ENCODE measurements around the gene PROCA1. TPM values are rescaled to one million over a fixed set of nuclear protein-coding genes. Genes with fewer than 3 reads are reported as not detected.

The PROCA1 gene
- total RNA-seq, 6 donors from 2014 or later: 1.2 to 11.5 (median 3.4) TPM

DNA sequence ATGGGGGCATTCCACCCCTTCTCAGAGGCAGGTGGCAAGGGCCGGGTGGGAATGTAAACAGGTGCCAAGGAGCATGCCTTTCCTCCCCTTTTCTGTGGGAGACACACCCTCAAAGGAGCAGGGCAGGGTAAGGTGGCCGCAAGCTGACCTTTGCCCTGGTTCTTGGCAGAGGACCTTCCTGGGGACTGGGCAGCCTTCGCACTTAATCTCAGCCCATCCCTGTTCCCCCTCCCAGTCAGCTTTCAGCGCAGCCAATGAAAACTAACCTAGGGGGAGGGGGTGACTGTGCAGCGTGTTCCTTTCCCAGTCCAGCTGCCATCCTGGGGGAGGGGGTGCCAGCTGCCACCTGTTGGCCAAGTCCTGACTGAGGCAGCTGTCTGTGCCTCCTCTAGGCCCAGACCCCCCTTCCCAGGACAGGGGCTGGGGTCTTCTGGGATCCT lies 34.9 kb upstream of the PROCA1 start:
- ATAC-seq (ENCODE audit: low FRiP score in 2 of 2): peak in 1 of 2 donors; percentile 69
- Histone ChIP-seq H3K4me3 (peak overlapping the region in 2 of 4 donors; percentile 89 to 91), H3K27ac (peak overlapping the region; percentile 92 to 98 (median 96)), H3K4me1 (peaks cover 54 to 90% (median 74%) of the 10 kb centered on the region in 4 donors), H3K36me3 (peaks cover 0 to 32% (median 21%) of the 10 kb centered on the region in 4 donors), H3K9me3 (no peaks in the 10 kb centered on the region), H3K27me3 (no peaks in the 10 kb centered on the region)
- no peak for TF ChIP-seq EP300 (IDR thresholded peaks at IDR 0.05)
- TF ChIP-seq POLR2A (IDR thresholded peaks at IDR 0.05): no peak
- TF ChIP-seq, protein P1, sequence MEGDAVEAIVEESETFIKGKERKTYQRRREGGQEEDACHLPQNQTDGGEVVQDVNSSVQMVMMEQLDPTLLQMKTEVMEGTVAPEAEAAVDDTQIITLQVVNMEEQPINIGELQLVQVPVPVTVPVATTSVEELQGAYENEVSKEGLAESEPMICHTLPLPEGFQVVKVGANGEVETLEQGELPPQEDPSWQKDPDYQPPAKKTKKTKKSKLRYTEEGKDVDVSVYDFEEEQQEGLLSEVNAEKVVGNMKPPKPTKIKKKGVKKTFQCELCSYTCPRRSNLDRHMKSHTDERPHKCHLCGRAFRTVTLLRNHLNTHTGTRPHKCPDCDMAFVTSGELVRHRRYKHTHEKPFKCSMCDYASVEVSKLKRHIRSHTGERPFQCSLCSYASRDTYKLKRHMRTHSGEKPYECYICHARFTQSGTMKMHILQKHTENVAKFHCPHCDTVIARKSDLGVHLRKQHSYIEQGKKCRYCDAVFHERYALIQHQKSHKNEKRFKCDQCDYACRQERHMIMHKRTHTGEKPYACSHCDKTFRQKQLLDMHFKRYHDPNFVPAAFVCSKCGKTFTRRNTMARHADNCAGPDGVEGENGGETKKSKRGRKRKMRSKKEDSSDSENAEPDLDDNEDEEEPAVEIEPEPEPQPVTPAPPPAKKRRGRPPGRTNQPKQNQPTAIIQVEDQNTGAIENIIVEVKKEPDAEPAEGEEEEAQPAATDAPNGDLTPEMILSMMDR (IDR thresholded peaks at IDR 0.05): no peak
- peak in 1 of 2 donors; percentile 5 for TF ChIP-seq POLR2AphosphoS5 (IDR thresholded peaks at IDR 0.05)
- DNase-seq: peak; percentile 33 to 90
- WGBS, 2 donors: 35% methylated on average over 5 of the region's 5 CpGs; no CpG with 5 or more reads in 1 of the 2 donors

DNA sequence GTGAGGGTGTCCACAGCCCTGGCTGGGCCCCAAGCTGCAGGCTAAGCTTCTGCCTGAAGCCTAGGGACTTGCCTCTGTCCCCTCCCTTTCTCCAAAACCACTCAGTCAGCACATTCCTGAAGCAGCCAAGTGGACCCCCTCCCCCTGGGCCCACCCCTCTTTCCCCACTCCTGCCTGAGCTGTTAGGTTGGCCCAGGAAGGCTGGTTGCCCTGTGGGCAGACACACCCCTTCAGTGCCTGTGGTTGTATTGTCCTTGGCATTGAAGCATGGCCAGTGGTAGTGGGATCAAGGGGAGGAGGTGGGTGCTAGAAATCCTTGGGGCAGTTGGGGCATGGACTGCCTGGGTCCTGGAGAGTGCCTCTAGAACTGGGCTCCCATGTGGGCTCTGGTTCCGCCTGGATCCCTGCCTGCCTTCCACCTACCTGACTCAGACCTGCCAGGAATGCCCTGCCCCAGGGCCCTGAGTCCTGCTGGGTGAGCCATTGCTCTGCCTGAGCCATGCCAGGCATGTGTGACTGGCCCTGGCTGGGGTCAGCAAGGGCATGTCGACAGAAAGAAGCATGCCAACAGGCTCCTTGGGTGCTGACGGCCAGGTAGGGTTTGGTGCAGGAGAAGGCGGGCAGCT lies 34.2 kb upstream of the PROCA1 start:
- no peaks in the 10 kb centered on the region for H3K27me3 ChIP-seq
- WGBS, 2 donors: 47% methylated on average over 4 of the region's 4 CpGs; no CpG with 5 or more reads in 1 of the 2 donors
- H3K27ac ChIP-seq: peak overlapping the region; percentile 92 to 98 (median 96)
- H3K9me3 ChIP-seq: no peaks in the 10 kb centered on the region
- TF ChIP-seq POLR2AphosphoS5 (IDR thresholded peaks at IDR 0.05) (peak in 1 of 2 donors; percentile 43), POLR2A (IDR thresholded peaks at IDR 0.05) (peak in 1 of 4 donors; percentile 33)
- TF ChIP-seq, protein P1 (IDR thresholded peaks at IDR 0.05): no peak
- ATAC-seq (ENCODE audit: low FRiP score in 2 of 2) (peak in 1 of 2 donors; percentile 1), DNase-seq (peak; percentile 56 to 73)
- peaks cover 54 to 96% (median 75%) of the 10 kb centered on the region in 4 donors for H3K4me1 ChIP-seq
- peaks cover 0 to 32% (median 21%) of the 10 kb centered on the region in 4 donors for H3K36me3 ChIP-seq
- peak overlapping the region; percentile 58 to 91 (median 88) for H3K4me3 ChIP-seq

DNA sequence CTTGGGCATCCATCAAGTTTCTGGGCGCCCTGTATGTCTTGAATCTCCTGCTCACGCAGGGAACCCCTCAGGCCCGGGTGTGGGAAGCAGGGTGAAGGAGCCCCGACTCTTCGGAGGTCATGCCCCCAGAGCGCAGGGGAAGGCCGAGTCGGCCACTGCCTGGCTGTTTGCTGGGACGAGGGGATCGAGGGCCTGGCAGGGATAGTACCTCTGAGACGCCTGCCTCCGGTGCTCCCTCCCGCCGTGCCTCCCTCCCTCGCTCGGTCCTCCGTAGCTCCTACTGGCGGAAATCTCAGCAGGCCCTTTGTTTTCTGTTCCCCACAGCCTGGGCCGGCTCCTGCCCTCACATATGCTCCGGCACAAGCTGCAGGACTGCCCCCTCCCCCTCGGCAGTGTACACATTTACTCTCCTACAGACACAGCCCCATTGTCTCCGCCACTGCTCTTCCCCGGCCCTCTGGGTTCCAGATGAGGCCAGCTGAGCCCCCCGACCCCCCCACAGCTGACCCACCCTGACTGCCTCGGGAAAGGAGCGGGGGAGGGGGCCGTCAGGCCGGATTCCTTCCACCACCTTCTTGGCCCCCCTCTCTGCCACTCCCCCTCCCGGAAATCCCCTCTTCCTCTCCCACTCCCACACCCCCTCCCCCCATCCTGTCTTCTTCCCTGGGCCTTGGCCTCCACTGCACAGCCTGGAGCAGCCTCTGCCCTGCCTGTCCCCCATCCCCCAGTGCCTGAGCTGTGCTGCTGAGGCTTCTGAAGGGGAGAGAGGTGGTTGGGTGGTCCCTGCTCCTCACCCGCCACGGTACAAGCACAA lies 33.5 kb upstream of the PROCA1 start:
- Histone ChIP-seq H3K4me1 (peaks cover 54 to 89% (median 72%) of the 10 kb centered on the region in 4 donors), H3K27me3 (no peaks in the 10 kb centered on the region), H3K4me3 (peak overlapping the region; percentile 58 to 91 (median 88)), H3K36me3 (peaks cover 0 to 26% (median 21%) of the 10 kb centered on the region in 4 donors), H3K9me3 (no peaks in the 10 kb centered on the region), H3K27ac (peak overlapping the region; percentile 92 to 98 (median 96))
- peak in 1 of 2 donors; percentile 2 for ATAC-seq (ENCODE audit: low FRiP score in 2 of 2)
- DNase-seq: peak in 1 of 2 donors; percentile 84
- TF ChIP-seq EP300 (IDR thresholded peaks at IDR 0.05) (no peak), POLR2AphosphoS5 (IDR thresholded peaks at IDR 0.05) (peak in 1 of 2 donors; percentile 18)
- WGBS, 2 donors: 4 to 7% methylated on average over 13 to 31 of the region's 31 CpGs

DNA sequence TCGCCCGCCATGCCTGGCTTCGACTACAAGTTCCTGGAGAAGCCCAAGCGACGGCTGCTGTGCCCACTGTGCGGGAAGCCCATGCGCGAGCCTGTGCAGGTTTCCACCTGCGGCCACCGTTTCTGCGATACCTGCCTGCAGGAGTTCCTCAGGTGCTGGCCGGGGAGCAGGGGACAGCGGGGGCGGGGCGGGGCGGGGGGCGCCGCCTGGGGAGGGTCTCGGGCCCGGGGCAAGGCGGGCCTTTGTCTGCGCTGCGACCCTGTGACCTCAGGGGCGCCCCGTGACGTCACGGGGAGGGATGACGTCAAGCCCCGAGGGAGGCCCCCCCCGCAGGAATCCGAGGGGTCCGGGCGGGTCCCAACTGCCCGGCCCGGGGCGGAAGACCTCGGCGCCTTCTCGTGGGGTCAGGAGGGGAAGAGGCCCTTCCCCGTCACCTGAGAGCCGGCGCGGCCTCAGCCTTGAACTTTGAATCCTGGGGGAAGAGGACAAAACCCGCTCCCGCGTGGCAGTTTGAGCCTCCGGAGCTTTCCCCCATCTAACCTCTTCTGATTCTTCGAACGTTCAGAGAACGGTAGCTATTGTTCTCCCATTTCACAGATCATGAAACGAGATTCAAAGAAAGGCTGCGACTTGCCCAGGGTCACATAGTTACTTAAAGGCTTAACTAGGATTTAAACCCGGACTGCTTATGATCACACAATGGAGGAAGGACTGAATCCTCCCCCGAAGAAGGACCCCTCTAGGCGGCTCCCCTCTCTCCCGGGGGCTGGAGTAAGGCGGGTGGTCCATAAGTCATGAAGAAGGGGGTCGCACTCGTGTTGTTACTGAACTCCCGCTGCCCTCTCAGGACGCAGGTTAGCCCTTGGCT lies 32.6 kb upstream of the PROCA1 start:
- TF ChIP-seq, protein P1 (IDR thresholded peaks at IDR 0.05): no peak
- TF ChIP-seq EP300 (IDR thresholded peaks at IDR 0.05) (peak in 1 of 4 donors; percentile 32), POLR2A (IDR thresholded peaks at IDR 0.05) (peak in 1 of 4 donors; percentile 16)
- 0 to 2% methylated on average over 10 to 32 of the region's 61 CpGs for WGBS, 2 donors
- ATAC-seq (ENCODE audit: low FRiP score in 2 of 2) (peak in 1 of 2 donors; percentile 56), DNase-seq (peak; percentile 66 to 94)
- Histone ChIP-seq H3K36me3 (peaks cover 0 to 22% (median 19%) of the 10 kb centered on the region in 4 donors), H3K4me1 (peaks cover 47 to 80% (median 65%) of the 10 kb centered on the region in 4 donors), H3K27me3 (no peaks in the 10 kb centered on the region), H3K9me3 (no peaks in the 10 kb centered on the region), H3K4me3 (peak overlapping the region; percentile 58 to 91 (median 88)), H3K27ac (peak overlapping the region; percentile 92 to 98 (median 96))
